HL-60/S4 treated with phorbol 12-myristate 13-acetate at 8.2 ng/mL for 4 days and 3 days (cell line): ENCODE data around the gene SLC22A13.

Source experiments
- in situ Hi-C: fragments of 300-500 bp; cut with MboI; formaldehyde crosslinking; loops from 2 replicates; pipeline ENCODE4 v1.15.0; 2022; ENCODE audit warnings: low sequenced_read_pairs

Gene SLC22A13

DNA sequence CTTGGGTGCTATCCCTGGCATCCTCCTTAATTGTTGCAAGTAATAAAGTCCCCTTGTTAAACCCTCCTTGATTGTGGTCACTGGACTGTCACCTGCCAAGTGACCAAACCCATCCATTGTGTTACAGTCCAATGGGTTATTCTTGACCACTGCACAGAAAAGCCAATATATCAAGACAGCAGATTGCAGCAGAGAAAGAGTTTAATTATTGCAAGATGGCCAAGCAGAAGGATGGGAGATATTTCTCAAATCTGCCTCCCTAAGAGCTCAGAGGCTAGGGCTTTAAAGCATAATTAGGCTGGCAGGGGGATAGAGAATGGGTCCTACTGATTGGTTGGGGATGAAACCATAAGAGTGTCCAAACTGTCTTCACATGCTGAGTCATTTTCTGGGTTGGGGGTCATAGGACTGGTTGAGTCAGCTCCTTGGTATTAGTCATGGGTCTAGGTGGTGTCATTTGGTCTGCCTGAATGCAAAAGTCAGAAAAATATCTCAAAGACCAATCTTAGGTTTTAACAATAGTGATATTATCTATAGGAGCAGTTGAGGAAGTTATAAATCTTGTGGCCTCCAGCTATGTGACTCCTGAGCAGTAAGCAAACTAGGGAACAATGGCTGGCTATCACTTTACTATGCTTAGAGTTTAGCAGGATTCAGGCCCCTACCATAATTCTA is 61.9 kb downstream of the SLC22A13 start:
- in situ Hi-C loops, result no loop called here
